ENCODE results near the gene RER1.

Gene RER1

DNA sequence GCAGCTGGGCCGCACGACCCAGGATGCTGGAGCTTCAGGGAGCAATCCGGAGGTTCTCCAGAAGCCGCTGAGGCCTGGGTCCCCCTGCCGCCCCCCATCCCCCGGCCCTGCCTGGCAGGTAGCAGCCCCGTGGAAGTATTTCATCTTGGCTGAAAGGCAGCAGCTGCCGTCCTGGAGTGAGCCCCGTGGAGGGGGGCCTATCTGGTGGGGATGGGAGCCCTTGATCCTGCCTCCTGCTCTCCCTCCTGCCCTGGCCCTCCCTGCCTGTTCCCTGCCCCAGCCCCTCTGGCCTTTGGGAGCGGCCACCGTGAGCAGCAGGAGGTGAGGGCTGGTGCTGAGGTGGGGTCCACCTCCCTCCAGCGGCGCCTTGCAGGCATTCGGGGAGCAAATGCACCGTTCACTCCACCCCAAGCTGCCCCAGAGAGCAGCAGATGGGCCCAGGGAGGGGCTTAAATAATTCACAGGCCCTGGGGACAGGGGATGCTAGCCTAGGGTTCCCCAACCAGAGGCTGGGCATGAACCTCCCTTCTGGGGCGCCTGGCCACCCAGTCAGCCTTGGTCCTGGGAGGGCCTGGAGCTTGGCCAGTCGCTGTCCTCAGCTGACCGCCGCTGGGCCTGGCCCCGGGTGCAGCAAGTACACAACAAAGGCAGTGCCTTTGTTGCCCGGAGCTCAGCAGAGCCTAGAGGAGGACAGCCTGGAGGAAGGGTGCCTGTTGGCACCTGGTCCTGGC, 60.7 kb downstream of the RER1 start:
- peak; percentile 16 for DNase-seq (ENCODE audit: low read depth)
- no peak overlapping the region for H3K4me3 ChIP-seq (ENCODE audit: control insufficient read depth, low read depth, low read length)

DNA sequence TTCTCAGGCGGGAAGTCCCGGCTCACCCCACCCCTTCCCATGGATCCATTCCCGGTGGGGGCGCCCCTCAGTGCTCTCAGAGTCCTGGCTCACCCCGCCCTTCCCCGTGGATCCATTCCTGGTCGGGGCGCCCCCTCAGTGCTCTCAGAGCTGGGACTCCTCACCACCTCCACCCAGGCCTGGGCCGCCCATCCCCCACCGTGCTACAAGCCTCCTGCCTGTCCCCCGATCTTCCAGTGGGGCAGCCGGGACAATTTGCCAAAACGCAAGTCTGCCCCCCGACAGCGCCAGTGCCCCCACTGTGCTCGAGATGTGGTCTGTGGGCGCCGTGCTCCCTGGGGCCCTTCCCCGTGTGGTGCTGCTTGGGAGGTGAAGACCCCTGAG, 61.3 kb downstream of the RER1 start:
- TF ChIP-seq, protein P1, sequence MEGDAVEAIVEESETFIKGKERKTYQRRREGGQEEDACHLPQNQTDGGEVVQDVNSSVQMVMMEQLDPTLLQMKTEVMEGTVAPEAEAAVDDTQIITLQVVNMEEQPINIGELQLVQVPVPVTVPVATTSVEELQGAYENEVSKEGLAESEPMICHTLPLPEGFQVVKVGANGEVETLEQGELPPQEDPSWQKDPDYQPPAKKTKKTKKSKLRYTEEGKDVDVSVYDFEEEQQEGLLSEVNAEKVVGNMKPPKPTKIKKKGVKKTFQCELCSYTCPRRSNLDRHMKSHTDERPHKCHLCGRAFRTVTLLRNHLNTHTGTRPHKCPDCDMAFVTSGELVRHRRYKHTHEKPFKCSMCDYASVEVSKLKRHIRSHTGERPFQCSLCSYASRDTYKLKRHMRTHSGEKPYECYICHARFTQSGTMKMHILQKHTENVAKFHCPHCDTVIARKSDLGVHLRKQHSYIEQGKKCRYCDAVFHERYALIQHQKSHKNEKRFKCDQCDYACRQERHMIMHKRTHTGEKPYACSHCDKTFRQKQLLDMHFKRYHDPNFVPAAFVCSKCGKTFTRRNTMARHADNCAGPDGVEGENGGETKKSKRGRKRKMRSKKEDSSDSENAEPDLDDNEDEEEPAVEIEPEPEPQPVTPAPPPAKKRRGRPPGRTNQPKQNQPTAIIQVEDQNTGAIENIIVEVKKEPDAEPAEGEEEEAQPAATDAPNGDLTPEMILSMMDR (conservative IDR thresholded peaks at IDR 0.05; ENCODE audit: control insufficient read depth, insufficient read depth, low read depth, low read length): no peak
- H3K4me3 ChIP-seq (ENCODE audit: control insufficient read depth, low read depth, low read length): no peak overlapping the region
- no peak for DNase-seq (ENCODE audit: low read depth)

More for the DNA sequence above, 60.7 kb downstream of the RER1 start:
- TF ChIP-seq, protein P1 (conservative IDR thresholded peaks at IDR 0.05; ENCODE audit: control insufficient read depth, insufficient read depth, low read depth, low read length): no peak

DNA sequence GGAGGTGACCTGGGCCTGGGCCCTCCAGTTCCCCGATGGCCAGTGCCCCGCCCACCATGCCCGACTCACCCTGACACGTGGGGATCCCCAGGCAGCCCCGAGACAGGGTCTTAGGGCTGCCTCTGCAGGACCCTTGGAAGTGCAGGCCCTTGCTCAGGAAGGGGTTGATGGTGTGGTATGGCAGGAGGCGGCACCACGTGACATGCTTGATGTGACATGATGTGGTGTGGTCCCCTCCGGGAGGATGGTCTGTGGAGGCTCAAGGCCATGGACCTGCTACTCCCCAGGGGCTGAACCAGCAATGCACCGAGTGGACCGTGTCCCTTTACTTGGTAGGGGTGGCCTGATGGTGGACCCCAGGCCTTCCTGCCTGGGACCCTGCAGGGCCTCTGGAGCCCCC, 62.6 kb downstream of the RER1 start:
- TF ChIP-seq, protein P1 (conservative IDR thresholded peaks at IDR 0.05; ENCODE audit: control insufficient read depth, insufficient read depth, low read depth, low read length): no peak
- DNase-seq (ENCODE audit: low read depth): no peak
- H3K4me3 ChIP-seq (ENCODE audit: control insufficient read depth, low read depth, low read length): no peak overlapping the region

Data from fibroblast of mammary gland (primary cell).